Head of caudate nucleus (tissue), 42 donors: ENCODE measurements around the gene NLRP5.
A peak's percentile ranks its signal among the peaks of the same experiment; 100 is the strongest.
"Not testable (repeated sequence)": the region's sequence is repeated elsewhere in the genome, so short reads cannot be mapped to it uniquely, and the experiment has no call there.

Source experiments
- DNase-seq, 42 donors: peaks; one replicate each; pipeline versions ENCODE4 v3.0.0 to v3.0.0-alpha.2; 2020 to 2021; ENCODE audit warnings: mixed read lengths in 7 of 42
- intact Hi-C: fragments of 100-400 bp; cut with DNase I; formaldehyde crosslinking; loops from one replicate; pipeline ENCODE4 v1.15.0; 2022

NLRP5 gene

DNA sequence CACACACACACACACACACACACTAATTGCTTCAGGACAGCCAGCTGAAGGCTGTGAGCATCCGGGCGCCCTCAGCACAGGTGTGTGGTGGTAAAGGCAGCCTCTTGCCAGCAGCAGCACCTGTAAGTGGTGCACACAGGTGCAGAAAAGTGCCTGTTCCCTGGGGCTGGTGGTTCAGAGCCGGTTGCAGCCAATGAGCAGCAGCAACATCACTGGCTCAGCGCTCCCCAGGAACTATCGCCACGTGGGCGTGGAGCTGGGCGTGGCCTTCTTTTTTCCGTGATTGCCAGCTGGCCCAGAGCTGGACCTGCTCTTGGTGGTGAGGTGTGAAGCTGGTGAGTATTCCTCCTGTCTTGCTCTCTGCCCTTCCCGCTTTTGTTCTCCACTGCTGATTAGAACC is at the start of gene NLRP5:
NLRP5 (plus strand) TSS at position 289 of the 400 bp plus-strand sequence.
- no peak for DNase-seq
- intact Hi-C loops, result no loop called here

DNA sequence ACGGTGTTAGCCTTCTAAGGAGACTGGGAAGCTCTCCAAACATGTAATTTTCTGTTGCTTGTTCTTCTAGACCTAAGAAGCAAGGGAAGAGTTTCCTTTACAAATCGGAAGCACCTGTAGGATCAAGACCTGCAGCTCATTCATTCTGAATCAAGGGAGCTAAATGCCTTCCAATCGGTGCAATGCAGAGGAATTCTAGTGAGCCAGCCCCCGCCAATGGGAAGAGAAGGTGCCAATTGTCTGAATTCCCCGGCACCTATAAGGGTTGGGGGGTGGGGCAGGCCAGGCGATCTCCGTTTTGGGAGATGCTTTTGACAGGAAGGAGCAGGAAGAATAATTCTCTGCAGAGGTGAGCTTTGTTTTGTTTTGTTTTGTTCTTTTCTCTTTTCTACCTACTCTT is 47.4 kb upstream of the NLRP5 start:
- no peak for DNase-seq
- intact Hi-C loops, result no loop called here

DNA sequence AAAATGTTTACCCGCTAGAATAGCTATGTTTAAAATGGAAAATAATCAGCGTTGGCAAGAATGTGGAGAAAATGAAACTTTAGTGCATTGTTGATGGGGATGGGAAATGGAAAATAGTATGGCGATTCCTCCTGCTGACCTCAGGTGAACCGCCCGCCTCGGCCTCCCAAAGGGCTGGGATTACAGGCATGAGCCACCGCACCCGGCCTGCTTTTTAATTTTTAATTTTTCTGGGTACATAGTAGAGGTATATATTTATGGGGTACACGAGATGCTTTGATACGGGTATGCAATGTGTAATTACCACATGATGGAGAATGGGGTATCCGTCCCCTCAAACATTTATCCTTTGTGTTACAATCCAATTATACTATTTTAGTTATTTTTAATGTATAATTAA is 46.3 kb upstream of the NLRP5 start:
- no peak for DNase-seq

DNA sequence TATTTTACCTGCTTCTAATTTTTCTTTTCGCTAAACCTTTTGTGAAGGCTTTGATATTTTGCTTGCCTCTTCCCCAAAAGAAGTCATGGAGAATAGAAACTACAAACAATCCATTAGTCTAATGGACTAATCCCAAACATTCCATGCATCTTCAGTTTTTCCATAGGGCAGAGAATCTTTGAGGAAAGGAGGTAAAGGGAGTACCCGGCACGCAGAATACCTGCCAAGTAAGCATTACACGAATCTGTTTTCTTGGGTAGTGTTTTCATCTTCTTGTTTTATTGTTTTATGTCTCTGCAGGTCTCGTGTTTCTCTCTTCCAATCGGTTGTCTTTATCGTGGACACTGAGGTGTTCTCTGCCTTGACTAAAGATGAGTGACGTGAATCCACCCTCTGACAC is 39.0 kb upstream of the NLRP5 start, which contains the start of gene NLRP8:
NLRP8 (plus strand) TSS at position 301 of the 400 bp plus-strand sequence.
- DNase-seq, result no peak
- intact Hi-C loops, result no loop called here

More for the DNA sequence above, 46.3 kb upstream of the NLRP5 start:
- intact Hi-C loops, result no loop called here

GRCh38 chr19:55950566-55950965 is 36.0 kb upstream of the NLRP5 start:
- intact Hi-C loops, DNase-seq: not testable (repeated sequence)

GRCh38 chr19:55956431-55956830 is 30.1 kb upstream of the NLRP5 start:
- intact Hi-C loops, result no loop called here
- DNase-seq, result no peak

DNA sequence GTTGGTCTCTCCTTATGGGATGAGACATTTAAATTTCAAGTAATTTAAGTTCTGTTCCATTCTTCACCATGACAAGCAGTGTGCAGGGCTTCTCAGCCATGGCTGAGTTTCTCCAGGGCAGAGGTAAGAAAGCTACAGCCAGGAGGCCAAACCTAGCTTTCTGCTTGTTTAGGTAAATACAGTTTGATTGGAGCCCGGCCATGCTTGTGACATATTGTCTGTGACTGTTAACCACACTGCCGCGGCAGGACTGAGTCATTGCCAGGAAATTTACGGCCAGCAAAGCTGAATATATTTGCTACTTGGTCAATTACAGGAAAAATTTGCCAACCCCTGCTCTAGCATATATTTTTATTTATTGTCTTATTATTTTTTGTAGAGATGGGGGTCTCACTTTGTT is 28.2 kb upstream of the NLRP5 start:
- intact Hi-C loops, result no loop called here
- no peak for DNase-seq

DNA sequence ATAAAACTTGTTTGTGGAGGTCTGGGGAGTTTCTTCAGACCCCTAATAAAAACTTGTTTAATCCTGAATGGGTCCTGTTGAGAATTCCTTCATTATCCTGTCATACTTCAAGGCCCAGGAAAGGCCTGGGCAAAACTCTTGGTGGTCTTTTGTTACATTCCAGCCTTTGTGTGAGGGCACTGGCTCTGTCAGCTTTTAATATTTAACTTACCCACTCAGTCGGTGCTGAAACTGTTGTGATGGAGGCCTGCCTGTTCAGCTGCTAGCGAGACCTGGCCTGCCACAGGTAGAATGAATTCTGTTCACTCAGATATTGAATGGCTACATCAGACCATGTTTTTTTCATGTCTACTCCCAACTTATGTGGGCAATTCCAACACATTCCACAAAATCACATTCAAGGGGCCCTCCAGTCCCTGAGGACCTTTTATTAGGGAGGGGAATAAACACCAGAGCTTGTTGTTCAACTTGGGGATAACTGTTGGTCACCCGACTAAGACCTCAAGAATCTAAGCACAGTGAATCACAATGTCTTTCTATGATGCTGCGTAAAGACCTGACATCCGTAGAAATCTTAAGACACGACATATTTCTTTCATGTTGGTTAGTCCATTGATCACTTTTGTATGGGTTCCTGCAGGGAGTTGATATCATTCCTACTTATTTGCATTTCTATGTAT is 26.4 kb upstream of the NLRP5 start:
- intact Hi-C loops, result no loop called here
- no peak for DNase-seq

DNA sequence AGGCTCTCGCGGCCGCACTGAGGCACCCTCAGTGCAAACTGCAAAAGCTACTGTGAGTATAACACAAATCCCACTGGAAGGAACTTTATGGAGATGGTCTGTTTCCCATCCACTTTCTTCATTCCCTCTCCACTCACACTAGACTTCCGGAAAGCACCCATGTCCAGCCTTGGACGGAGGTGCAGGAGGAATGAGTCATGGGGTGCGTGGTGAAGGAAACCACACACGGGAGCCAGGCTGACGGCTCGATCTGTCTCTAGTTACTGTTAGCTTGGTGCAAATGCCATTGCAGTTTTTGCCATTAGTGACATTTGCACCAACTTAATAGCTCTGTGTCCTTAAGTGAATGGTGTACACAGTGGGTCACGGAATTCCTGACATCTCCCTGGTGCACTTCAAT is 24.4 kb upstream of the NLRP5 start:
- intact Hi-C loops, result no loop called here
- no peak for DNase-seq

DNA sequence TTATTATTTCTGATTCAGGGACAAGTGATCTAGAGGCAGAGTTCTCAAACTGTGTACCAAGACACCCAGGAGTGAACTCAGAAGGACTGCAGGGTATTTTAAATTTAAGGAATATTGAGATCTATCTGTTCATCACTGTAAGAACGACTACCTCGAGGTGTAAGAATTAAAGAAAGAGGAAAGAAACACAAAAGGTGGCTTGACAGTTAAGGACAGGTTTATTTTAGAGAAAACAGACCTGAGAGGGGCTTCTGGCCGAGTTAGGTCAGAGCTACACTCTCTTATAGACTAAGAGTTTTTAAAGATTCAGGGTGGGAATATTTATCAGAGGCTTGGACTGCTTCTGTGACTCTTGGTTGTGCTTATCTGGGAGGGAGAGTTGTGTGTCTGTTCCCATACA is 12.6 kb upstream of the NLRP5 start:
- intact Hi-C loops, result no loop called here

DNA sequence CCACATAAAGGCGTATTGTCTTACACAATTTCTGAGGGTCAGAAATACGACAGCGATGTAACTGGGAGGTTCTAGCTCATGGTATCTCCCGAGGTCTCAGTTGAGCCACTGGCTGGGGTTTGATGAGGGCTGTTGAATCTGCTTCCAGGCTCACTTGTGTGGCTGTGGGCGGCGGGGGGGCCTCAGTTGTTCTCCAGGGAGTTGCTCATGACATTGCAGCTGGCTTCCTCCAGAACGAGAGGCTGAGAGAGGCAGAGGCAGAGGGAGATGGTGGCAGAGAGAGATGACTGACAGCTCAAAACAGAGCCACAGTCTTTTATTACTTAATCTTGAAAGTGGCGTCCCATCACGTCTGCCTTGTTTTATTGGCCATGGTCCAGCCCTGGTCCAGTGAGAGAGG is 6.2 kb upstream of the NLRP5 start:
- intact Hi-C loops, result no loop called here
- DNase-seq, result no peak

More for the DNA sequence above, 12.6 kb upstream of the NLRP5 start:
- DNase-seq, result no peak

DNA sequence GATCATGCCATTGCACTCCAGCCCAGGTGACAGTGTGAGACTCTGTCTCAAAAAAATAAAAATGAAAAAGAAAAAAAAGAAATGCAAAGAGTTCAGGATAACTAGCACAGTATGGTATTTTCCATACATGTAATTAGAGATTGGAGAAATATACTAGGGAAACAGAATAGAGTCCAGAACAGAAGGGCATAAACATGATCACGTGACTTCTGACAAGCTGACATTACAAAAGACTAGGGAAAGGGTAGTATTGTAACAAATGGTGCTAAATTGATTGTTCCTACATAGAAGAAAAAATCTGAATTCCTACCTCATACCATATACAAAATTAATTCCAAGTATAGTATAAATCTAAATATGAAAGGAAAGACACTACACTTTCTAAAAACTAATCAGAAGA is 1.3 kb upstream of the NLRP5 start:
- no peak for DNase-seq
- intact Hi-C loops, result no loop called here

- intact Hi-C loops, result no loop called here
- DNase-seq, result no peak
Observed at GRCh38 chr19:55990831-55991230, 4.3 kb downstream of the NLRP5 start.

- DNase-seq, result no peak
- intact Hi-C loops, result no loop called here
Observed at GRCh38 chr19:55993492-55993891, 6.9 kb downstream of the NLRP5 start.

GRCh38 chr19:56014765-56015164 is 28.2 kb downstream of the NLRP5 start:
- no peak for DNase-seq
- intact Hi-C loops, result no loop called here

GRCh38 chr19:56015756-56016155 is 29.2 kb downstream of the NLRP5 start:
- no peak for DNase-seq
- intact Hi-C loops, result no loop called here

DNA sequence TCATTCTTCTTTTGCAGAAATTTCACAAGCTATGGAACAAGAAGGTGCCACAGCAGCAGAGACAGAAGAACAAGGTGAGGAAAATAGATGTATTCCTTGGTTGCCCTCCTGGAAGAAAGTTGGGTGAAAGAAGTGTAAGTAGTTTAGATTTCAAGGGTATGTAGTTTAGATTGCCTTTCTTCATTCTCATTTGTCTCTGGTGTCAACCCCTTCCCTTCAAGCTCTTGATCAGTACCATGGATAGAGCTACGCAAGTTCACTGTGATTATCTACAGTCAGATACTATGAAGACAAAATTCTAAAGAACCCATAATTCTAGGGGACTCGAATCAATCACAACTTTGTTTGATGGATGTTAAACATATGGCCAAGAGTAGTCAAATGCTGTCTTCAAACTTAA is 32.8 kb downstream of the NLRP5 start:
- intact Hi-C loops, DNase-seq: not testable (repeated sequence)

DNA sequence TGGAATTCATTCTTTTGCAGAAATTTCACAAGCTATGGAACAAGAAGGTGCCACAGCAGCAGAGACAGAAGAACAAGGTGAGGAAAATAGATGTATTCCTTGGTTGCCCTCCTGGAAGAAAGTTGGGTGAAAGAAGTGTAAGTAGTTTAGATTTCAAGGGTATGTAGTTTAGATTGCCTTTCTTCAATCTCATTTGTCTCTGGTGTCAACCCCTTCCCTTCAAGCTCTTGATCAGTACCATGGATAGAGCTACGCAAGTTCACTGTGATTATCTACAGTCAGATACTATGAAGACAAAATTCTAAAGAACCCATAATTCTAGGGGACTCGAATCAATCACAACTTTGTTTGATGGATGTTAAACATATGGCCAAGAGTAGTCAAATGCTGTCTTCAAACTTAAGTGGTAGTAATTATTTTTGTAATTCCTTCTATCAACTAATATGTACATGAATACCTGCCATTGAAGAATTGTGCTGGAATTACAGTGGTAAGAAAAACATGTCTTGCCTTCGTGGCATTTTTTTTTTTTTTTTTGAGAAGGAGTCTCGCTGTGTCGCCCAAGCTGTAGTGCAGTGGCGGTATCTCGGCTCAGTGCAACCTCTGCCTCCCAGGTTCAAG is 33.9 kb downstream of the NLRP5 start:
- intact Hi-C loops, result not testable (repeated sequence)

GRCh38 chr19:56026769-56027168 is 40.2 kb downstream of the NLRP5 start:
- DNase-seq, result peak in 1 of 42 donors; percentile 12
- intact Hi-C loops, result no loop called here

More for the DNA sequence above, 33.9 kb downstream of the NLRP5 start:
- DNase-seq, result not testable (repeated sequence)

DNA sequence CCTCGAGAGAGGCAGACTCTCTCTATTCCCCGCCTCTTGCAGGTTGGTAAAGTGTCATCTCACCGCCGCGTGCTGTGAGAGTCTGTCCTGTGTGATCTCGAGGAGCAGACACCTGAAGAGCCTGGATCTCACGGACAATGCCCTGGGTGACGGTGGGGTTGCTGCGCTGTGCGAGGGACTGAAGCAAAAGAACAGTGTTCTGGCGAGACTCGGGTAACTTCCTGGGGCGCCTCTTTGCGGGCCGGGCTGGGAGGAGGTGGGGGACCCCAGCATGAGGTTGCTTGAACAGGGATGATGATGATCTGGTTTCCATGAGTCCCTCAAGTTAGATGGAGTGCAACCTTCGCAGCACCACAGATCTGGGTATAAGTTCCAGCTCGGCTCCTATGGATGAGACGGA is 67.0 kb downstream of the NLRP5 start:
- no peak for DNase-seq
- intact Hi-C loops, result no loop called here
